NCI-H510A treated with DMSO at 0.1 percent for 48 hours (cell line): ENCODE results near the gene TLCD2.
"Not testable (repeated sequence)": the region's sequence is repeated elsewhere in the genome, so short reads cannot be mapped to it uniquely, and the experiment has no call there.

Source experiments
- DNase-seq: peaks from one replicate; lab custom pipeline; 2025; lab: John Stamatoyannopoulos, UW

Gene TLCD2

GRCh38 chr17:1709971-1710806 lies at the start of gene TLCD2:
TSS of gene TLCD2 (minus strand) at chr17:1710377. CDS start at chr17:1710242, 135 bp downstream.
- DNase-seq: peak; percentile 25

- DNase-seq: no peak
Measured at GRCh38 chr17:1759529-1759928, 49.4 kb upstream of the TLCD2 start.

GRCh38 chr17:1758807-1759206 lies 48.6 kb upstream of the TLCD2 start:
- DNase-seq: no peak

- no peak for DNase-seq
Measured at GRCh38 chr17:1755827-1756262, 45.7 kb upstream of the TLCD2 start.

GRCh38 chr17:1755252-1755826 lies 45.2 kb upstream of the TLCD2 start:
- no peak for DNase-seq

GRCh38 chr17:1754430-1755112 lies 44.4 kb upstream of the TLCD2 start:
- DNase-seq: no peak

- no peak for DNase-seq
Measured at GRCh38 chr17:1753767-1754429, 43.7 kb upstream of the TLCD2 start.

- DNase-seq: no peak
Measured at GRCh38 chr17:1752425-1753262, 42.5 kb upstream of the TLCD2 start.

- no peak for DNase-seq
Measured at GRCh38 chr17:1750628-1751027, 40.5 kb upstream of the TLCD2 start.

- DNase-seq: peak; percentile 32
Measured at GRCh38 chr17:1746975-1747543, 36.9 kb upstream of the TLCD2 start.

GRCh38 chr17:1745513-1746020 lies 35.4 kb upstream of the TLCD2 start:
- no peak for DNase-seq

- no peak for DNase-seq
Measured at GRCh38 chr17:1744551-1745512, 34.7 kb upstream of the TLCD2 start.

- DNase-seq: no peak
Measured at GRCh38 chr17:1743088-1743439, 32.9 kb upstream of the TLCD2 start.

GRCh38 chr17:1742371-1743087 lies 32.4 kb upstream of the TLCD2 start, which contains the start of gene SERPINF2:
TSS of gene SERPINF2 (plus strand) at chr17:1742871. CDS start at chr17:1744996, 2,125 bp downstream.
- DNase-seq: no peak

- DNase-seq: not testable (repeated sequence)
Measured at GRCh38 chr17:1741899-1742298, 31.7 kb upstream of the TLCD2 start.

- DNase-seq: no peak
Measured at GRCh38 chr17:1737531-1738291, 27.5 kb upstream of the TLCD2 start.

- no peak for DNase-seq
Measured at GRCh38 chr17:1736348-1737281, 26.4 kb upstream of the TLCD2 start.
